Esophagus muscularis mucosa (tissue), 4 donors: ENCODE measurements around the gene DPPA3. TPM values are rescaled to one million over a fixed set of nuclear protein-coding genes. Genes with fewer than 3 reads are reported as not detected.

ENCODE experiments used
- DNase-seq: peaks from one replicate; pipeline ENCODE4 v3.0.0-alpha.2; 2017; ENCODE audit errors: extremely low spot score
- H3K27ac ChIP-seq, 4 donors: fragments of 200-600 bp; sonication (generic); replicated peaks in 1 of 4; 1 replicate in 3 of 4; 2 replicates in 1 of 4; pipeline ENCODE4 v1.5.1; 2016 to 2019; ENCODE audit warnings: mild to moderate bottlenecking in 1 of 4
- H3K27me3 ChIP-seq, 4 donors: fragments of 200-600 bp; sonication (generic); one replicate each; pipeline versions ENCODE4 v1.5.1 to v1.6.0; 2016 to 2019
- H3K36me3 ChIP-seq, 4 donors: fragments of 200-600 bp; sonication (generic); one replicate each; pipeline ENCODE4 v1.5.1; 2016 to 2019
- H3K4me1 ChIP-seq, 4 donors: fragments of 200-600 bp; sonication (generic); one replicate each; pipeline ENCODE4 v1.5.1; 2016 to 2019
- H3K4me3 ChIP-seq, 4 donors: fragments of 200-600 bp; sonication (generic); 1 replicate in 2 of 4; 2 replicates in 2 of 4; pipeline ENCODE4 v1.5.1; 2016 to 2019; ENCODE audit warnings: mild to moderate bottlenecking in 4 of 4, moderate library complexity in 1 of 4
- H3K9me3 ChIP-seq, 4 donors: fragments of 200-600 bp; sonication (generic); 1 replicate in 3 of 4; 2 replicates in 1 of 4; pipeline ENCODE4 v1.5.1; 2016 to 2019
- EP300 ChIP-seq: sonication (generic); formaldehyde crosslinking; IDR thresholded peaks from one replicate; pipeline ENCODE4 v1.6.1; 2017; ENCODE audit warnings: antibody characterized with exemption
- POLR2A ChIP-seq: fragments of 450-650 bp; IDR thresholded peaks from one replicate; pipeline ENCODE4 v1.6.1; 2017; ENCODE audit warnings: antibody characterized with exemption, moderate library complexity, mild to moderate bottlenecking, low read depth
- POLR2AphosphoS5 ChIP-seq, 2 donors: sonication (generic); formaldehyde crosslinking; IDR thresholded peaks; one replicate each; pipeline ENCODE4 v1.6.1; 2017; ENCODE audit warnings: antibody characterized with exemption in 2 of 2
- WGBS: methylation state at CpG from one replicate; pipeline ENCODE4 v1.1.5; 2018; 5-methylcytosine and 5-hydroxymethylcytosine counted together
- intact Hi-C: fragments of 100-400 bp; cut with DNase I; formaldehyde crosslinking; loops from one replicate; pipeline ENCODE4 v1.15.1; 2023
- total RNA-seq, 4 donors: library from RNA; depleted of rRNA; stranded (reverse); fragments of >200 nt; gene quantifications; one replicate each; pipeline versions ENCODE4 v1.1.0 to v1.2.1, GENCODE V29; 2016
- TF ChIP-seq, protein P1 (sequence below), 3 experiments: fragments of 200-600 bp in 2 of 3; fragments of 450-650 bp in 1 of 3; sonication (generic) in 2 of 3; IDR thresholded peaks; one replicate each; pipeline ENCODE4 v1.5.1; 2017 to 2019; ENCODE audit warnings: antibody characterized with exemption in 3 of 3, mild to moderate bottlenecking in 2 of 3, moderate library complexity in 1 of 3

DPPA3 gene
- total RNA-seq, 4 donors from 2014 or later = not detected

DNA sequence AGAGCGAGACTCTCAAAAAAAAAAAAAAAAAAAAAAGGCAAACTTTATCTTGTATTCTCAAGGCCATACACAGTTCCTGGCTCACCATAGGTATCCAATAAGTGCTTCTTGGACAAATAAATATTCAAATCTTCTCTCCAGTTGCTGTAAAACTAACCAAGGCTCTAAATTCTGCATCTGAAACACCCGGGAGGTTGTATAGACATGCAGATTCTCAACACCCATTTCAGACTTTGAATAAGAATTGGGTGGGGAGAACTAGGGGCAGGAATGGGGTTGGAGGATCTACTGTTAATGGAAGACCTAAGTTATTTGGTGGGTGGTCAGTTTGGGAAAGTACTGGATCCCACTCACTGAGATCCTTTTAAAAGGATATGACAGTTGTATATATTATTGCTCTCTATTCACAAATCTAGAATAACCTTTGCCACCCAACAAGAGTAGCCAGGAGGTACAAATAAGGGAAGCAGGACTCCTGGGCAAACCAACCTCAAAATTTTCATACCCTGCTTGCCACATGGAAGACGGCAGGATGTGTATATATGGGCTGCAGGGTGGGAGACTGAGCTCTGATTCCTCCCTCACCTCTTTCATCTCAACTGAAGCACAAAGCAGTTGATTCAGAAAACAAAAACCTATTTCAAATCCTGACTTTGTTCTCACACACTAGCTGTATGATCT, 16.5 kb upstream of the DPPA3 start:
- TF ChIP-seq, protein P1, sequence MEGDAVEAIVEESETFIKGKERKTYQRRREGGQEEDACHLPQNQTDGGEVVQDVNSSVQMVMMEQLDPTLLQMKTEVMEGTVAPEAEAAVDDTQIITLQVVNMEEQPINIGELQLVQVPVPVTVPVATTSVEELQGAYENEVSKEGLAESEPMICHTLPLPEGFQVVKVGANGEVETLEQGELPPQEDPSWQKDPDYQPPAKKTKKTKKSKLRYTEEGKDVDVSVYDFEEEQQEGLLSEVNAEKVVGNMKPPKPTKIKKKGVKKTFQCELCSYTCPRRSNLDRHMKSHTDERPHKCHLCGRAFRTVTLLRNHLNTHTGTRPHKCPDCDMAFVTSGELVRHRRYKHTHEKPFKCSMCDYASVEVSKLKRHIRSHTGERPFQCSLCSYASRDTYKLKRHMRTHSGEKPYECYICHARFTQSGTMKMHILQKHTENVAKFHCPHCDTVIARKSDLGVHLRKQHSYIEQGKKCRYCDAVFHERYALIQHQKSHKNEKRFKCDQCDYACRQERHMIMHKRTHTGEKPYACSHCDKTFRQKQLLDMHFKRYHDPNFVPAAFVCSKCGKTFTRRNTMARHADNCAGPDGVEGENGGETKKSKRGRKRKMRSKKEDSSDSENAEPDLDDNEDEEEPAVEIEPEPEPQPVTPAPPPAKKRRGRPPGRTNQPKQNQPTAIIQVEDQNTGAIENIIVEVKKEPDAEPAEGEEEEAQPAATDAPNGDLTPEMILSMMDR (IDR thresholded peaks at IDR 0.05) = no peak
- TF ChIP-seq EP300 (no peak), POLR2A (no peak), POLR2AphosphoS5 (IDR thresholded peaks at IDR 0.05) (no peak)
- DNase-seq = no peak
- Histone ChIP-seq H3K4me3 (no peak overlapping the region), H3K9me3 (no peaks in the 10 kb centered on the region), H3K27ac (no peak overlapping the region), H3K4me1 (peaks cover 0 to 10% (median 0%) of the 10 kb centered on the region in 4 donors), H3K36me3 (no peaks in the 10 kb centered on the region), H3K27me3 (peaks cover 0 to 4% (median 0%) of the 10 kb centered on the region in 4 donors)
- intact Hi-C loops = no loop called here
- 67% methylated on average over 3 of the region's 3 CpGs for WGBS

DNA sequence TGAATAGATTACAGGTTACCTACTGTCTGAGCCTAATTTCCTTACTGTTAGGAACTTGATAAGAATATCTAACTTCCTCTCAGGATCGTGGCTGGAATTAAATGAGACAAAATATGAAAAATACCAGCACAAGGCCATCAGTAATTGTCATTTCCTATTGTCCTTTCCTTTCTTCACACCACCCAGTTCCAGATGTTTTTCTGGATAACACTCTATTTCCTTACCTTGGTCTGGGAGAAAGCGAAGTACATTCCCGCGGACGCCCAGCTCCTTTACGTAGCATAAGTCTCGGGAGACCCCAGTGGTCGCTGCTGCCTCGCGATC, 16.0 kb upstream of the DPPA3 start:
- peaks cover 0 to 10% (median 0%) of the 10 kb centered on the region in 4 donors for H3K4me1 ChIP-seq

DNA sequence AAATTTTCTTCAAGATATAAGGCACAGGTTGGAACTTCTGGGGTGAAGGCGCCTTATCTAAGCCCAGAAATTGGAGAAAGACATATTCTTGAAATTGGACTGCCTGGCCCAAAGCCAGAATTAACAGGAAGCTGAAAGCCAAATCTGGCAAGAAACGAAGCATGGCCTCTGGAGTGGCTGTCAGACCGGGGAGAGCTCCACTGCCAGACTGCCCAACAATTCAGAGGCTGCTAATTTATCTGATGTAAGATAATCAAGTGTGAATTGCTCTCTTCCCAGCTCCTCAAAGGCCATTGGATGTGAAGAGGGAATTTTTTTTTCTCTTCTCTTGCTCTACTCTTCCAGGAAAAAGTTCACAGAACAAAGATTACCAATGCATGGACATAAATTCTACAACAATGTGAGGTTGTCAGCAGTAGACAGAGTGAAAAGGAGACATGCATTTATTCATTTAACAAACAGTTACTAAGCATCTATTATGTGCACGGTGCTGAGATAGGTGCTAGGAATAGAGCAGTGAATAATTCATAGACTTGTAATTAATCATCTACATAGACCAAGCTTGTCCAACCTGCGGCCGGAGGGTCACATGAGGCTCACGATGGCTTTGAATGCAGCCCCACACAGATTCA, 15.6 kb upstream of the DPPA3 start, which contains the start of gene GDF3:
TSS of gene GDF3 (minus strand) at position 210 of the 632 bp plus-strand sequence. CDS start at position 163, 47 bp downstream.
- Histone ChIP-seq H3K36me3 (no peaks in the 10 kb centered on the region), H3K4me3 (peak within 1 kb of the TSS in 1 of 4 donors; percentile 12), H3K27ac (no peak within 1 kb of the TSS), H3K9me3 (no peaks in the 10 kb centered on the region), H3K27me3 (peaks cover 0 to 4% (median 0%) of the 10 kb centered on the region in 4 donors), H3K4me1 (peaks cover 0 to 10% (median 0%) of the 10 kb centered on the region in 4 donors)
- WGBS = 34% methylated on average over 7 of the region's 7 CpGs
- TF ChIP-seq POLR2A = no peak
- no peak for DNase-seq
- intact Hi-C loops = no loop called here

More for the DNA sequence above, 16.0 kb upstream of the DPPA3 start:
- no peak for DNase-seq
- Histone ChIP-seq H3K27ac (no peak overlapping the region), H3K36me3 (no peaks in the 10 kb centered on the region), H3K27me3 (peaks cover 0 to 4% (median 0%) of the 10 kb centered on the region in 4 donors), H3K4me3 (peak overlapping the region in 1 of 4 donors; percentile 12), H3K9me3 (no peaks in the 10 kb centered on the region)
- 36% methylated on average over 10 of the region's 10 CpGs for WGBS
- intact Hi-C loops = no loop called here
- TF ChIP-seq, protein P1 (IDR thresholded peaks at IDR 0.05) = no peak
- no peak for TF ChIP-seq POLR2A
- TF ChIP-seq EP300 = no peak
- no peak for TF ChIP-seq POLR2AphosphoS5 (IDR thresholded peaks at IDR 0.05)

DNA sequence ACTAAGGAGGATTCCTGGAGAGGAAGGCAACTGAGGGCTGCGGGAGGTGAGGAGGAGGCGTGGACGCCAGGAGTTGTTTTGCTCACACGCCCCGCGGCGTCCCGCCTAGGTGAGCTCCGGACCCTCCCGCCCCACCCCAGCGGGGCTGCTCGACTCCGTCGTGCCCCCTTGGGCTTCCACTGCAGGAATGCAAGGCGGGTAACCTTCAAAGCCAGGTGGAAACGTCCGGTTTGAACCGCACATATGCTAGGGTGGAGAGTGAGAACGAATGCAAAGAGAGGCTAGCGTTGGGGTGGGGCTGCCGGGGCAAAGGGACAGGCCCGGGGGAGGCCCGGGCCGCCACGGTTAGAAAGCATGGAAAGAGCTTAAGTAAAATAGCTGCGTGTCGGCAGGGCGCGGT, 5.4 kb upstream of the DPPA3 start:
- Histone ChIP-seq H3K4me3 (no peak overlapping the region), H3K36me3 (no peaks in the 10 kb centered on the region), H3K9me3 (peaks cover 0 to 4% (median 2%) of the 10 kb centered on the region in 4 donors), H3K27me3 (no peaks in the 10 kb centered on the region), H3K4me1 (no peaks in the 10 kb centered on the region), H3K27ac (no peak overlapping the region)
- DNase-seq = no peak
- WGBS = 87% methylated on average over 24 of the region's 29 CpGs
- intact Hi-C loops = no loop called here
- TF ChIP-seq EP300 (no peak), POLR2AphosphoS5 (IDR thresholded peaks at IDR 0.05) (no peak), POLR2A (no peak)
- TF ChIP-seq, protein P1 (IDR thresholded peaks at IDR 0.05) = no peak

DNA sequence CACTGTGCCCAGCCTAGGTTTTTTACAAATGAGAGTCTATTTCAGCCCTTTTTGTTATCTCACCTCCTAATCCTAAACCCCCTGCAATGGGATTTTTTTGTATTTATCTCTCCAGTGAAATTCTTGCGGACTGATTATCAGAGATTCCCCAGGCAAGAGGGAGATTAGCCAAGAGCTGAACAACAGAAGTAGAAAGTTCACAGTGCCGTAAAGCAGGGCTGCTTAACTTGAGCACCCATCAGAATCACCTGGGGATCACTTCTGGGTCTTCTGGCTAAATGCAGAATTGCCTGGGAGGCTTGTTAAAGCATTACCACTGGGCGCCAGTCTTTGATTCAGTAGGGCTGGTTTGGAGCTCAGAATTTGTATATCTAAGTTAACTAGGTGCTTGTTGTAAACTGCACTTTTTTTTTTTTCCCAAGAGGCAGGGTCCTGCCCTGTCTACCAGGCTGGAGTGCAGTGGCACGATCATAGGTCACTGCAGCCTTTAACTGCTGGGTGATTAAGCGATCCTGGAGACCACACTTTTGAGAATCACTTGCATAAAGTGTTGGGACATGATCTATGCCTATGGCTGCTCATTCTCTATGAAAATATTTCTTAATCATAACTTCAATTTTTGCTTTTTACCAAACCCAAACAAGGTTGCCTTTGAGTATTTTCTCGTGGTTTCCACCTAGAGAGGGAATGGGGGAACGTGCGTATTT, 1.1 kb upstream of the DPPA3 start:
- intact Hi-C loops = no loop called here
- TF ChIP-seq POLR2AphosphoS5 (IDR thresholded peaks at IDR 0.05) = no peak
- TF ChIP-seq, protein P1 (IDR thresholded peaks at IDR 0.05) = no peak
- TF ChIP-seq POLR2A = no peak
- TF ChIP-seq EP300 = no peak
- no peaks in the 10 kb centered on the region for H3K36me3 ChIP-seq
- H3K9me3 ChIP-seq = peaks cover 0 to 4% (median 0%) of the 10 kb centered on the region in 4 donors
- H3K27ac ChIP-seq = no peak overlapping the region
- WGBS = 73% methylated on average over 8 of the region's 8 CpGs
- H3K27me3 ChIP-seq = peaks cover 0 to 10% (median 0%) of the 10 kb centered on the region in 4 donors
- H3K4me3 ChIP-seq = no peak overlapping the region
- DNase-seq = no peak
- H3K4me1 ChIP-seq = no peaks in the 10 kb centered on the region
